CD4-positive, CD25-positive, alpha-beta regulatory T cell (primary cell): ENCODE results near the gene ATXN10. TPM values are rescaled to one million over a fixed set of nuclear protein-coding genes. Genes with fewer than 3 reads are reported as not detected.

Source experiments
- ATAC-seq, 2 donors: fragments of 150-1000 bp; cut with Tn5 transposase; one replicate each; pipeline ENCODE4 v1.10.0; 2021; ENCODE audit warnings: low read depth in 2 of 2, moderate number of reproducible peaks in 2 of 2, moderate library complexity in 1 of 2
- DNase-seq, 3 donors: peaks; one replicate each; pipeline versions ENCODE4 v3.0.0 to v3.0.0-alpha.2; 2012 to 2022; ENCODE audit warnings: mixed read lengths in 1 of 3
- H3K27ac ChIP-seq: one replicate; pipeline ENCODE4 v1.7.0; 2013; ENCODE audit warnings: mild to moderate bottlenecking, low read length; ENCODE audit not compliant: insufficient read depth, poor library complexity, severe bottlenecking
- H3K27me3 ChIP-seq: one replicate; pipeline ENCODE4 v1.7.0; 2013; ENCODE audit warnings: low read length; ENCODE audit not compliant: control insufficient read depth, insufficient read depth
- H3K36me3 ChIP-seq: one replicate; pipeline ENCODE4 v1.7.0; 2013; ENCODE audit warnings: mild to moderate bottlenecking, low read length, moderate library complexity; ENCODE audit not compliant: control insufficient read depth, insufficient read depth
- H3K4me1 ChIP-seq: 2 replicates; pipeline ENCODE4 v1.7.0; 2013; ENCODE audit warnings: mild to moderate bottlenecking, low read length; ENCODE audit not compliant: insufficient read depth, control insufficient read depth, poor library complexity, severe bottlenecking
- H3K4me3 ChIP-seq: one replicate; pipeline ENCODE4 v1.7.0; 2013; ENCODE audit warnings: low read depth, mild to moderate bottlenecking, low read length, moderate library complexity
- H3K9me3 ChIP-seq, 2 experiments: 1 replicate in 1 of 2; 2 replicates in 1 of 2; pipeline ENCODE4 v1.7.0; 2013; ENCODE audit warnings: low read length in 2 of 2, mild to moderate bottlenecking in 1 of 2, moderate library complexity in 1 of 2; ENCODE audit not compliant: control insufficient read depth in 2 of 2
- H3K27ac Mint-ChIP-seq, 3 donors: one replicate each; pipeline ENCODE4 v1.8.0; 2020 to 2022; ENCODE audit warnings: mild to moderate bottlenecking in 3 of 3, mixed read lengths in 3 of 3, moderate library complexity in 2 of 3
- H3K27me3 Mint-ChIP-seq: one replicate; pipeline ENCODE4 v1.8.0; 2022; ENCODE audit warnings: mild to moderate bottlenecking, mixed read lengths
- H3K36me3 Mint-ChIP-seq: one replicate; pipeline ENCODE4 v1.8.0; 2020; ENCODE audit warnings: mixed read lengths
- H3K4me1 Mint-ChIP-seq, 4 donors: one replicate each; pipeline ENCODE4 v1.8.0; 2020 to 2022; ENCODE audit warnings: mixed read lengths in 4 of 4, mild to moderate bottlenecking in 1 of 4
- H3K4me3 Mint-ChIP-seq, 4 donors: one replicate each; pipeline ENCODE4 v1.8.0; 2020 to 2022; ENCODE audit warnings: mild to moderate bottlenecking in 4 of 4, mixed read lengths in 4 of 4, moderate library complexity in 3 of 4
- H3K9me3 Mint-ChIP-seq, 7 donors: one replicate each; pipeline ENCODE4 v1.8.0; 2020 to 2022; ENCODE audit warnings: mixed read lengths in 7 of 7, mild to moderate bottlenecking in 3 of 7, moderate library complexity in 2 of 7
- polyA plus RNA-seq, 4 donors: library from polyadenylated mRNA; unstranded; fragments of 300-500 nt; fragmentation: Illumina TruSeq; gene quantifications; one replicate each; pipeline ENCODE4 v1.2.3, GENCODE V29; 2021
- total RNA-seq: library from RNA; stranded (reverse); gene quantifications from one replicate; pipeline ENCODE4 v1.2.3, GENCODE V29; 2022

ATXN10 gene
- total and polyA plus RNA-seq, 5 donors from 2014 or later: 61.7 to 107 (median 80.6) TPM

DNA sequence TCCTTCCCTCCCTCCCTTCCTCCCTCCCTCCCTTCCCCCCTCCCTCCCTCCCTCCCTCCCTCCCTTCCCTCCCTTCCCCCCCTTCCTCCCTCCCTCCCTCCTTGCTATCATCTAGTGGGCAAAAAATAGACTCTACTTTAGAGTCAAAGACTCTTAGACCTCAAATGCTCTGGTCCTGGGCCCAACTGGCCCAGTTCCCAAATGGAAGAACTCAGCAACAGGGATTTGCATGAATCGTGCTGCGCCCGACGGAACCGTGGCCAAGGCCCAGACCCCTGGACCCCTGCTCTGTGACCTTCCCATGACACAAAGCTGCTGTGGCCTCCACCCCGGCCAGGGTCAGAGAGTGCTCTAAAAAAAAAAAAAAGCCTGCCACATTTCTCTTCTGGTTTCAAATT, 207.9 kb downstream of the ATXN10 start:
- H3K4me3 Mint-ChIP-seq: no peak overlapping the region

DNA sequence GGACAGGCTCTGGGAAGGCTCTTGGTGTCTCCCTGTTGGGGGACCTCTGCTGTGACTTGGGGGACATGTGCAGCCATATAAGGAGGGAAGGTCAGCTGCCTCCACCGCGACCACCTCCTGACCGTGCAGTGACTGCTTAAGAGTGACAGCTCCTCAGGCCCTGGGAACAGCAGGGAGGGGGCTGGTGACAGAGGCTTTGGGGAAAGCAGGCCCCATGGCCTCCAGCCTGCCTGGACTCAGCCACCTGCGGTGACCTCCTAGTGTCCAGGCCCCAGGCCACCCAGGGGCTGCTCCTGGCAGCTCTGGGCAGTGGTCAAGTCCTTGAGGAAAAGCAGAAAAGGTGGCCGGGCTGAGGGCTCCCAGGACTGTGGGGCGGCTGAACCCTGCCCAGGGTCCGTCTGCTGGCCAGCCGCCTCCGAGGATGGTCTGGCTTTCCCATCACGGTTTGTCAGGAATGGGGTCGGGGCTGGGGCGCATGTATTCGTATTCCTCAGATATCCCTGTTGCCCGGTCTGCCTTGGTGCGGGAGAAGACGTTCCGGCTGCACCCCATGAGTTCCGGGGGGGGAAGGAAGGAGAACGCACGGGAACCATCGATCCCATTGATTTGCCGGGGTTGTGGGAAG, 208.6 kb downstream of the ATXN10 start:
- Mint-ChIP-seq H3K4me1 (peaks cover 0 to 2% (median 0%) of the 10 kb centered on the region in 4 donors), H3K36me3 (no peaks in the 10 kb centered on the region), H3K4me3 (peak overlapping the region in 1 of 4 donors; percentile 38), H3K9me3 (peaks cover 0 to 4% (median 0%) of the 10 kb centered on the region in 7 donors), H3K27ac (no peak overlapping the region), H3K27me3 (peaks cover 34% of the 10 kb centered on the region)
- no peaks in the 10 kb centered on the region for H3K27me3 ChIP-seq
- no peak for DNase-seq
- H3K4me1 ChIP-seq: no peaks in the 10 kb centered on the region
- no peak overlapping the region for H3K4me3 ChIP-seq
- ATAC-seq: no peak
- H3K27ac ChIP-seq: no peak overlapping the region
- H3K36me3 ChIP-seq: no peaks in the 10 kb centered on the region
- no peaks in the 10 kb centered on the region for H3K9me3 ChIP-seq

More for the DNA sequence above, 207.9 kb downstream of the ATXN10 start:
- Histone ChIP-seq H3K4me1 (no peaks in the 10 kb centered on the region), H3K27me3 (no peaks in the 10 kb centered on the region), H3K36me3 (no peaks in the 10 kb centered on the region), H3K4me3 (no peak overlapping the region), H3K9me3 (no peaks in the 10 kb centered on the region), H3K27ac (no peak overlapping the region)
- no peaks in the 10 kb centered on the region for H3K36me3 Mint-ChIP-seq
- DNase-seq (no peak), ATAC-seq (no peak)
- H3K4me1 Mint-ChIP-seq: peaks cover 0 to 2% (median 0%) of the 10 kb centered on the region in 4 donors
- no peak overlapping the region for H3K27ac Mint-ChIP-seq
- peaks cover 36% of the 10 kb centered on the region for H3K27me3 Mint-ChIP-seq
- peaks cover 0 to 6% (median 0%) of the 10 kb centered on the region in 7 donors for H3K9me3 Mint-ChIP-seq

DNA sequence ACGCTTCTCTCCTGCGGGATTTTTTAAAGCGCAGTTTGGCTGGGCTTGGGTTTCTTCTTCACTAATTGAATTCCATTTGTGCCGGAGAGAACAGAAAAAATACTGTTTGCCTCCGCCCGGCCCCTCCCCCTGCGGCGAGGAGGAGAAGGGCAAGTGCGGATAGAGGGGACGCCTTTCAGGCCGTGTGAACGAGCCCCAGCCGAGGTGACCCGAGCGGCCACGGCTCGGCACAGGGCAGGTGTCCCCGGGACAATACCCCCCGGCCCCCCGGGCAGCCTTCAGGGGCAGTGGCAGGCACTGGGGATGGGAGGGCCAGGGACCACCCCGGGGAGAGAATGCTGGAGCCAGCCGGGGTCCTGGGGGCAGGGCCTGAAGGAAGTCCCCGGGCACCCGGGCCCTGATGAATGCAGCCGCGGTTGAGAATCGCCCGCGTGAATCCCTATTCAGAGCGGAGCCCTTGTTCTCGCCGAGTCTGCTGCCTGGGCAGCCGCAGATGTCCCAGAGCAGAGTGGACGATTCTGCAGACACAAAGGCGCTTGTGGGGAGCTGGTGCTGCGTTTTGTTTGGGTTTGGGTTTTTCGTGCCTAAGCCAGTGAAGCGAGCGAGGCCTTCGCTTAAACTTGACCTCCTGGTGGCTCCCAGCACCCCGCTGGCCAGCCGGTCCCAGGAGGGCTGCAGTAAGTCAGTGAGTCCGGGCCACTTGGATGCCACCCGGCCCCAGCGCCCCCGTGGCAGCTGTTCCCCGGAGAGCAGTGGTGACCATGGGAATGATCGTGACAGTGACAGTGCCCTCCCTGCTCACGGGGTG, 209.3 kb downstream of the ATXN10 start:
- Mint-ChIP-seq H3K4me1 (peaks cover 0 to 2% (median 0%) of the 10 kb centered on the region in 4 donors), H3K4me3 (peak overlapping the region in 1 of 4 donors; percentile 38), H3K9me3 (peaks cover 0 to 3% (median 0%) of the 10 kb centered on the region in 7 donors), H3K27ac (no peak overlapping the region), H3K36me3 (no peaks in the 10 kb centered on the region), H3K27me3 (peaks cover 34% of the 10 kb centered on the region)
- DNase-seq: no peak
- no peak overlapping the region for H3K4me3 ChIP-seq
- ATAC-seq: no peak
- H3K27ac ChIP-seq: no peak overlapping the region
- H3K36me3 ChIP-seq: no peaks in the 10 kb centered on the region
- no peaks in the 10 kb centered on the region for H3K4me1 ChIP-seq
- no peaks in the 10 kb centered on the region for H3K27me3 ChIP-seq
- no peaks in the 10 kb centered on the region for H3K9me3 ChIP-seq

DNA sequence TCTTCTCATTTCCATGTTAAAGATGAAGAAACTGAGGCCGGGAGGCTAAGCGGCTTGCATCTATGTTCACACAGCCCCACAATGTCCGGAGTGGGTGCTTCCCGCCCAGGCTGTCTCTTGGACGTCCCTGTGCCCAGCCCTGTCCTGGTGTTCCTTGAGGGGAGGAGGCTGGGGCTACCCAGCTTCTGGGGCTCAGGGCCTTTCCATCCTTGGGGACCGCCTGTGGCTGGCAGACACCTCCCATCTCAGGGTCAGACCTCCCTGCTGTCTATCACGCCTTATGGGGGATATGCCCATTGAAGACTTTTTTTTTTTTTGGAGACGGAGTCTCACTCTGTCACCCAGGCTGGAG, 209.9 kb downstream of the ATXN10 start:
- no peaks in the 10 kb centered on the region for H3K36me3 ChIP-seq
- no peaks in the 10 kb centered on the region for H3K9me3 ChIP-seq
- H3K27ac Mint-ChIP-seq: no peak overlapping the region
- peaks cover 0 to 3% (median 0%) of the 10 kb centered on the region in 7 donors for H3K9me3 Mint-ChIP-seq
- H3K4me3 ChIP-seq: no peak overlapping the region
- no peaks in the 10 kb centered on the region for H3K36me3 Mint-ChIP-seq
- peaks cover 0 to 2% (median 0%) of the 10 kb centered on the region in 4 donors for H3K4me1 Mint-ChIP-seq
- H3K27me3 ChIP-seq: no peaks in the 10 kb centered on the region
- H3K27me3 Mint-ChIP-seq: peaks cover 35% of the 10 kb centered on the region
- no peak overlapping the region for H3K27ac ChIP-seq
- H3K4me1 ChIP-seq: no peaks in the 10 kb centered on the region
- DNase-seq (no peak), ATAC-seq (no peak)
- no peak overlapping the region for H3K4me3 Mint-ChIP-seq

DNA sequence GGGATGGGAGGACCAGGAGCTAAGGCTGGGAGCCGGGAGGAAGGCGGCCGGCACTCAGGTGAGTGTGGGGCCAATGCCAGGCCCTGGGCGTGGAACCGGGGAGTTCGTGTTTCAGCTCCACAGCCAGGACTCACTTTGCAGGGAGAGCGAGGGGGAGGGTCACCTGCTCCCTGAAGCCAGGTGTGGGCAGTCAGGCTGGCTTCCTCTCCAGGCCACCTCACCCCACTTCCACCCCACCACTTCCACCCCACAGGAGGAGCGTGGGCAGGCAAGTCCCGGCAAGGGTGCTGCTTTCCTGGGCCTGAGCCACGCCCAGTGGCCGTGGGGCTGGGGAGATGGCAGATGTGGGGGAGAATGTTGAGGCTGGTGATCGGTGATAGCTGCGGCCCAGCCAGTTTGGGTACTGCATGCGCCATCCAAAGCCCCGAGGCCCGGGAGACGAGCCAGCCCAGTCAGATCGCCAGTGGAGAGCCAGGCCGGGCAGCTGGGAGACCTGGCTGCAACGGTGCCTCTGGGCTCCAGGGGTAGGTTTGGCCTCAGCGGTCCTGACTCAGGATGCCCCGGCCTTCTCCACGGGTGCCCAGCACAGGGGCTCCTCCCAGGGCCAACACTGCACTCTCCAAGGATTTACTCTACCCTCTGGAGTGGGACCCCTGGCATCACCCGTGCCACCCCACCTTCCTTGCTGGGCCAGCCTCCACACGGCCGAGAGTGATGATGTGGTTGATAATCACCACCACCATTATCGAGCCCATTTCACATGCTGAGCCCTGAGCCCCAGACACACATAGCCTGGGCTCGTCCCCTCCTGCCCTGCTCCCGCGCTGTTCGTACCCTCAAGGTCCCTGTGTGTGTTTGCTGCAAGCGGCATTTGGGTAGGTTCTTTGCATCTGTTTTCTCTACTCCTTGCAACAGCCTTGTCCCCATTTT, 211.5 kb downstream of the ATXN10 start:
- no peak overlapping the region for H3K4me3 Mint-ChIP-seq
- no peaks in the 10 kb centered on the region for H3K36me3 ChIP-seq
- H3K36me3 Mint-ChIP-seq: no peaks in the 10 kb centered on the region
- H3K9me3 ChIP-seq: no peaks in the 10 kb centered on the region
- DNase-seq: no peak
- no peak for ATAC-seq
- no peak overlapping the region for H3K27ac ChIP-seq
- peaks cover 0 to 2% (median 0%) of the 10 kb centered on the region in 4 donors for H3K4me1 Mint-ChIP-seq
- no peaks in the 10 kb centered on the region for H3K4me1 ChIP-seq
- no peak overlapping the region for H3K27ac Mint-ChIP-seq
- H3K4me3 ChIP-seq: no peak overlapping the region
- peaks cover 34% of the 10 kb centered on the region for H3K27me3 Mint-ChIP-seq
- peaks cover 0 to 3% (median 0%) of the 10 kb centered on the region in 7 donors for H3K9me3 Mint-ChIP-seq
- H3K27me3 ChIP-seq: no peaks in the 10 kb centered on the region

DNA sequence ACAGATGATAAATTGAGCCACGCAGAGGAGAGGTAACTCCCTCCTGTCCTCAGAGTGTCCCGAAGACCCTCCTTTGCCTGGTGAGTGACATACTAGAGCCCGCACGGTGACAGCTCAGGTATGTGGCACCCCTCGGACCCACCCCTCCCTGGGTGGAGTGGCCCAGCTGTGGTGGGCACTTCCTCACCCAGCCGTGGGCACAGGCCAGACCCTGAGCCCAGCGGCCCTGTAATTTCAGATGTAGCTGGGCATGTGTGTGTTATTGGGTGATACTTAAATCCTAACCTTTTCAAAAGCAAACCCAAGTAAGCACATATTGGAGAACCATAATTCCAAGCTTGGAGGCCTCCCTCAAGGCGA, 212.2 kb downstream of the ATXN10 start:
- no peaks in the 10 kb centered on the region for H3K27me3 ChIP-seq
- no peak overlapping the region for H3K27ac ChIP-seq
- peaks cover 0 to 3% (median 0%) of the 10 kb centered on the region in 7 donors for H3K9me3 Mint-ChIP-seq
- ATAC-seq (no peak), DNase-seq (no peak)
- no peaks in the 10 kb centered on the region for H3K9me3 ChIP-seq
- no peaks in the 10 kb centered on the region for H3K4me1 Mint-ChIP-seq
- no peak overlapping the region for H3K27ac Mint-ChIP-seq
- no peak overlapping the region for H3K4me3 ChIP-seq
- H3K27me3 Mint-ChIP-seq: peaks cover 33% of the 10 kb centered on the region
- no peaks in the 10 kb centered on the region for H3K36me3 ChIP-seq
- H3K36me3 Mint-ChIP-seq: no peaks in the 10 kb centered on the region
- no peak overlapping the region for H3K4me3 Mint-ChIP-seq
- no peaks in the 10 kb centered on the region for H3K4me1 ChIP-seq

DNA sequence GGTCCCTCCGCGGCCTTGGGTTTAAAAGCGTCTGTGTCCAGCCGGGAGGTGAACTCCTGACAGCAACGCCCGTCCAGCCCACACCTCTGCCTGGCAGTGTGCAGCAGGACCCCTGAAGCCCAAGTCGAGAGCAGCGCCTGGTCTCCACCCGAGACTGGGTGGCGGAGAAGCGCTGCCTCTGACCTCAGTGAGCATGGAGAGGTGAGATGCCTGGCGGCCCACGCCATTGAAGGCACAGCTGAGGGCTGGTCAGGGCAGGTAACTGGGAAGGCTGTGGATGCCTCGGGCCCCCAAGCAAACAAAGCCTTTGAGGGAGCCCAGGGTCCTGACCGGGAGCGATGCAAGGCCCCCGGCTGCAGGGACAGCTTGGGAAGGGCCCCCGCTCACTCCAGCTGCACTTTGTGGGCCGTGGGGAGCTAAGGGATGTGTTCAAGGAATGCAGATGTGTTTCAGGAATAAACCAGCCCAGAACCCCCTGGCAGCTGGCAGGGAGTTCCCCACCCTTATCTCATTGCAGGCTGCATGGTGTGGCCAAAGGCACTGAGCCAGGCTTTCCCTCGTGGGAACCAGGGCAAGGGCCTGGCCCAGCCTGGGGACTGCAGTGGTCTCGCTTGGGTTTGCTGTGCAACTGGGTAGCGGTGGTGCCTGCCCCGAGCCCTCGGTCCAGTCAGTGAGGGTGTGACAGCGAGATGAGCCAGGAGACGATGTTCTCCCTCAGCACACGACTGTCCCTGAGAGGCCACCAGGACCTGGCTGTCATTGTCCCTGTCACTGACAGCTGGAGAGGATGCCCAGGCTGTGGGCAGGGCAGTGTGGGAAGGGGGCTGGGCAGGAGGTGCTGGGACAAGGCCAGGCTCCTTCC, 212.8 kb downstream of the ATXN10 start:
- no peaks in the 10 kb centered on the region for H3K4me1 ChIP-seq
- H3K27me3 Mint-ChIP-seq: peaks cover 30% of the 10 kb centered on the region
- DNase-seq: no peak

More for the DNA sequence above, 212.8 kb downstream of the ATXN10 start:
- H3K27ac ChIP-seq: no peak overlapping the region
- Mint-ChIP-seq H3K36me3 (no peaks in the 10 kb centered on the region), H3K9me3 (peaks cover 0 to 3% (median 0%) of the 10 kb centered on the region in 7 donors), H3K27ac (no peak overlapping the region), H3K4me1 (no peaks in the 10 kb centered on the region), H3K4me3 (no peak overlapping the region)
- no peak for ATAC-seq
- H3K27me3 ChIP-seq: no peaks in the 10 kb centered on the region
- no peak overlapping the region for H3K4me3 ChIP-seq
- no peaks in the 10 kb centered on the region for H3K9me3 ChIP-seq
- H3K36me3 ChIP-seq: no peaks in the 10 kb centered on the region
